Measurements from ENCODE around the gene COG5. TPM values are rescaled to one million over a fixed set of nuclear protein-coding genes. Genes with fewer than 3 reads are reported as not detected.

The COG5 gene
- total and polyA plus RNA-seq, 10 of the 15 experiments (the other 5 are each of a cell fraction or from before 2014, with no cell fraction given) = 5.5 to 27.9 (median 15.6) TPM

- Histone ChIP-seq H2AFZ (ENCODE audit: control insufficient read depth, low read depth, low read length) (no peak overlapping the region), H3K27me3 (replicated peaks in 1 of 2; ENCODE audit: control insufficient read depth in 2 of 2, insufficient read depth in 2 of 2, low read length in 1 of 2) (no peaks in the 10 kb centered on the region), H3K4me3 (no peak overlapping the region), H3K9me3 (replicated peaks; ENCODE audit: control insufficient read depth, insufficient read depth, low read length) (no peaks in the 10 kb centered on the region), H3K79me2 (ENCODE audit: control insufficient read depth, insufficient read depth, low read length) (no peaks in the 10 kb centered on the region), H3K4me1 (ENCODE audit: control insufficient read depth, insufficient read depth, low read length) (no peaks in the 10 kb centered on the region), H3K4me2 (ENCODE audit: control insufficient read depth, insufficient read depth) (no peak overlapping the region), H3K27ac (ENCODE audit: control insufficient read depth, insufficient read depth) (no peak overlapping the region), H4K20me1 (ENCODE audit: control insufficient read depth, insufficient read depth) (no peaks in the 10 kb centered on the region), H3K36me3 (ENCODE audit: control insufficient read depth in 2 of 2, insufficient read depth in 2 of 2, low read length in 1 of 2) (no peaks in the 10 kb centered on the region), H3K9ac (ENCODE audit: control insufficient read depth, insufficient read depth, low read length) (no peak overlapping the region)
- DNase-seq (ENCODE audit: low read depth, low spot score) = no peak
- BruUV-seq (replicated peaks) = no TSS peak
- POLR2A ChIA-PET = no interaction called here
- SMC1A ChIA-PET (ENCODE audit: uncharacterized antibody, unreplicated experiment) = interaction anchor here (1.0 kb wide), 1 partner anchor 12 kb away, joined by 4 read pairs; no protein-coding TSS in a partner anchor
- peak; percentile 29; the same call in 1 of the 3 replicates for ATAC-seq
- no peak for FAIRE-seq
- intact Hi-C loops (cut with micrococcal nuclease; ENCODE audit: unreplicated experiment) (no loop called here), in situ Hi-C loops (cut with MboI) (no loop called here)
- RAD21 ChIA-PET (ENCODE audit: unreplicated experiment) = interaction anchor here (0.9 kb wide), 1 partner anchor 168 kb away, joined by 3 read pairs; no protein-coding TSS in a partner anchor
- CTCF ChIA-PET = interaction anchor here (1.3 kb wide), 1 partner anchor 18 kb away, joined by 3 read pairs; no protein-coding TSS in a partner anchor
- WGBS (ENCODE audit: insufficient coverage, insufficient replicate concordance, low lambda C conversion rate, missing lambda C conversion rate) = 95% methylated on average over 1 of the region's 1 CpG
- TF ChIP-seq DPF2 (IDR thresholded peaks at IDR 0.05) (no peak), ZBTB40 (IDR thresholded peaks at IDR 0.05; ENCODE audit: borderline replicate concordance) (no peak), FOXM1 (IDR thresholded peaks at IDR 0.05; ENCODE audit: low read depth, low read length) (no peak), ATF2 (IDR thresholded peaks at IDR 0.05; ENCODE audit: low read length) (no peak), POLR2A (IDR thresholded peaks at IDR 0.05; ENCODE audit: low read depth, low read length) (no peak), SMC3 (IDR thresholded peaks at IDR 0.05; ENCODE audit: borderline replicate concordance, low read length) (no peak), SKIL (IDR thresholded peaks at IDR 0.05; ENCODE audit: low read depth, poor library complexity, severe bottlenecking) (no peak), ZBTB33 (IDR thresholded peaks at IDR 0.05) (no peak), ZBTB11 (CRISPR knock-in tag; IDR thresholded peaks at IDR 0.05) (no peak)
Observed at GRCh38 chr7:107233981-107234380, 329.7 kb downstream of the COG5 start.
